ENCODE data around the gene AXIN2. TPM values are rescaled to one million over a fixed set of nuclear protein-coding genes. Genes with fewer than 3 reads are reported as not detected.

AXIN2 gene
- total RNA-seq, 1 experiment from 2014 or later: 2.4 TPM

DNA sequence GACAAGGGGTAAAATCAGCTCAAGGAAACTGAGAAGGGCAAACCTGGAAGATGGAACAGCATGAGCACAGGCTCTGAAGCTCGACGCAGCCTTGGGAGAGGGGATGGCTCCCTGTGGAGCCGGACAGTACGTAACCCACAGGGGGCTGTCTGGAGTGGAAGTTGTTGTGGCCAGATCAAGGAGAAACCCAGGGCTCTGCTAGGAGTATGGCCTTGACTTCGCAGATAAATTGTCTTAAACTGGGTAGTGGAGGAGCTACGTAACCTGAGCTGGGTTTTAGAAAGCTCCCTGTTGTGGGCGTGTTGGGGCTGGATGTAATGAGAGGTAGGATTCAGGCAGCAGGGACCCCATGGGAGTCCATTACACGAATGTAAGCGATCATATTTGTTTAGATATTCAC lies 25.5 kb upstream of the AXIN2 start:
- intact Hi-C loops (cut with micrococcal nuclease; ENCODE audit: unreplicated experiment): no loop called here
- TF ChIP-seq POLR2AphosphoS5 (IDR thresholded peaks at IDR 0.05; ENCODE audit: low read depth, low read length) (no peak), SIN3A (IDR thresholded peaks at IDR 0.05; ENCODE audit: borderline replicate concordance, insufficient read depth, low read depth, low read length) (no peak), REST (IDR thresholded peaks at IDR 0.05; ENCODE audit: insufficient read depth in 1 of 2, low read depth in 2 of 2, low read length in 1 of 2) (no peak), TCF7L2 (IDR thresholded peaks at IDR 0.05; ENCODE audit: low read depth, low read length) (no peak)
- TF ChIP-seq, protein P1, sequence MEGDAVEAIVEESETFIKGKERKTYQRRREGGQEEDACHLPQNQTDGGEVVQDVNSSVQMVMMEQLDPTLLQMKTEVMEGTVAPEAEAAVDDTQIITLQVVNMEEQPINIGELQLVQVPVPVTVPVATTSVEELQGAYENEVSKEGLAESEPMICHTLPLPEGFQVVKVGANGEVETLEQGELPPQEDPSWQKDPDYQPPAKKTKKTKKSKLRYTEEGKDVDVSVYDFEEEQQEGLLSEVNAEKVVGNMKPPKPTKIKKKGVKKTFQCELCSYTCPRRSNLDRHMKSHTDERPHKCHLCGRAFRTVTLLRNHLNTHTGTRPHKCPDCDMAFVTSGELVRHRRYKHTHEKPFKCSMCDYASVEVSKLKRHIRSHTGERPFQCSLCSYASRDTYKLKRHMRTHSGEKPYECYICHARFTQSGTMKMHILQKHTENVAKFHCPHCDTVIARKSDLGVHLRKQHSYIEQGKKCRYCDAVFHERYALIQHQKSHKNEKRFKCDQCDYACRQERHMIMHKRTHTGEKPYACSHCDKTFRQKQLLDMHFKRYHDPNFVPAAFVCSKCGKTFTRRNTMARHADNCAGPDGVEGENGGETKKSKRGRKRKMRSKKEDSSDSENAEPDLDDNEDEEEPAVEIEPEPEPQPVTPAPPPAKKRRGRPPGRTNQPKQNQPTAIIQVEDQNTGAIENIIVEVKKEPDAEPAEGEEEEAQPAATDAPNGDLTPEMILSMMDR (IDR thresholded peaks at IDR 0.05): no peak
- ChIA-PET CTCF (no interaction called here), POLR2A (no interaction called here)
- Histone ChIP-seq H3K9me3 (ENCODE audit: control insufficient read depth, insufficient read depth, low read depth, low read length) (no peaks in the 10 kb centered on the region), H3K27ac (ENCODE audit: low read length) (no peak overlapping the region), H3K36me3 (ENCODE audit: control insufficient read depth, insufficient read depth, low read length) (no peaks in the 10 kb centered on the region), H3K4me3 (ENCODE audit: low read depth in 2 of 2, low read length in 2 of 2) (no peak overlapping the region), H3K4me1 (ENCODE audit: control insufficient read depth, insufficient read depth, low read length) (no peaks in the 10 kb centered on the region), H3K27me3 (ENCODE audit: control insufficient read depth, insufficient read depth, low read length) (no peaks in the 10 kb centered on the region)
- DNase-seq (ENCODE audit: low read depth, low spot score) (no peak), ATAC-seq (no peak)
- BruUV-seq (replicated peaks): no TSS peak
- in situ Hi-C loops (cut with HindIII; ENCODE audit: low pct_unique_long_range_greater_than_20kb, low sequenced_read_pairs): no loop called here

DNA sequence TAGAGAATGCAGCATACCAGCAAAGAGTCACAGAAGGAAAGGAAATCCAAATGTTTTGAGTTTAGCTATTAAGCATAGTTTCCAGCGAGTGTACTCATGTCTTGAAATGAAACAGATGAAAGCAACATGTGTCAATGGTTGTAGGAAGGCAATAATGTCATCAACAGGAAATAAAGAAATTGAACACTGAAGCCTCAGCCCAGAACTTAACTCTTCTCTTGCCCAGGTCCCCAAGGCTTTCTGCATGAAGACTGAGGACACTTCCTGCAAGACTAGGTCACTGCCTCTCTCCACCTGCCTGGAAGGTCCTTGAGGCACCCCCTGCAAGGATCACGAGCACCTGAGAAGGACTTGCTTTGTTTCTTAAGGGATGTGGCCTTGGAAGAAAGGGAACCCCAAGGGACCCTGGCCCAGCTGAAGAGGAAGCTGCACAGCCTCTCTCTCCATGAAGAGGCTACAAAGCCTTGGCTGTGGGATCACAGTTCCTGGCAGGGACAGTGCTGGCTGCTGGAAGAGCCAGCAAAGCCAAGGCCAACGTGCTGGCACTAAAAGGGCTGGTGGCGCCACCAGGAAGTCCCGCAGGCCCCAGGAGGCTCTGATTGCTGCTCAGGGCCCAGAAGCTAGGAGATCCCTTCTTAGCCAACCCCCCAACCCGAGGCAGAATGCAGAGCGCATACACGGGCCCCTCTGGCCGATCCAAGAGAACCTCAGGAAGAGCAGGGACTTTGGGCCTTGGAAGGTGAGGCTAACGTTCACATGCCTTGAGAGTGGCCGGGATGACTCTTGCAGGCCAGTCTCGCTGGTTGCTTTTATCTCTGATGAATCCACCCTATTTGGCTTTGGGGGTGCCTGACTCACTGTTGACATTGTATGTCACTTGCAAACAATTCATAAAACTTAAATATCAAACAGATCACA lies 23.4 kb upstream of the AXIN2 start:
- no peak overlapping the region for H3K27ac ChIP-seq (ENCODE audit: low read length)
- POLR2A ChIA-PET: no interaction called here

More for the DNA sequence above, 23.4 kb upstream of the AXIN2 start:
- DNase-seq (ENCODE audit: low read depth, low spot score): no peak
- H3K4me1 ChIP-seq (ENCODE audit: control insufficient read depth, insufficient read depth, low read length): no peaks in the 10 kb centered on the region
- no peak overlapping the region for H3K4me3 ChIP-seq (ENCODE audit: low read depth in 2 of 2, low read length in 2 of 2)
- H3K27me3 ChIP-seq (ENCODE audit: control insufficient read depth, insufficient read depth, low read length): no peaks in the 10 kb centered on the region
- CTCF ChIA-PET: no interaction called here
- intact Hi-C loops (cut with micrococcal nuclease; ENCODE audit: unreplicated experiment) (no loop called here), in situ Hi-C loops (cut with HindIII; ENCODE audit: low pct_unique_long_range_greater_than_20kb, low sequenced_read_pairs) (no loop called here)
- TF ChIP-seq POLR2AphosphoS5 (IDR thresholded peaks at IDR 0.05; ENCODE audit: low read depth, low read length): no peak
- TF ChIP-seq, protein P1 (IDR thresholded peaks at IDR 0.05): no peak
- TF ChIP-seq TCF7L2 (IDR thresholded peaks at IDR 0.05; ENCODE audit: low read depth, low read length): no peak
- TF ChIP-seq REST (IDR thresholded peaks at IDR 0.05; ENCODE audit: insufficient read depth in 1 of 2, low read depth in 2 of 2, low read length in 1 of 2): no peak
- no peak for TF ChIP-seq SIN3A (IDR thresholded peaks at IDR 0.05; ENCODE audit: borderline replicate concordance, insufficient read depth, low read depth, low read length)
- no TSS peak for BruUV-seq (replicated peaks)
- no peaks in the 10 kb centered on the region for H3K9me3 ChIP-seq (ENCODE audit: control insufficient read depth, insufficient read depth, low read depth, low read length)
- ATAC-seq: no peak
- no peaks in the 10 kb centered on the region for H3K36me3 ChIP-seq (ENCODE audit: control insufficient read depth, insufficient read depth, low read length)
